A549 (cell line): ENCODE results near the gene CLPTM1. TPM values are rescaled to one million over a fixed set of nuclear protein-coding genes. Genes with fewer than 3 reads are reported as not detected.

Source experiments
- ATAC-seq, 2 experiments: fragments of 200-7000 bp in 1 of 2; fragments of >200 bp in 1 of 2; cut with Nextera tagmentation in 1 of 2; cut with Tn5 transposase in 1 of 2; 3 replicates each; pipeline versions ENCODE4 v1.8.0 to v1.9.1; 2018 to 2020; ENCODE audit warnings: mild to moderate bottlenecking in 1 of 2, moderate library complexity in 1 of 2
- CTCF ChIA-PET: fragments of 300-600 bp; sonication (Branson Sonifier 250); formaldehyde crosslinking; extraction: SDS; loops from one replicate; lab custom pipeline; 2021; ENCODE audit warnings: antibody characterized with exemption, inconsistent platforms; lab: Yijun Ruan, JAX
- POLR2A ChIA-PET: fragments of 350-600 bp; formaldehyde crosslinking; extraction: SDS; loops from one replicate; lab custom pipeline; 2021; ENCODE audit warnings: antibody characterized with exemption, inconsistent platforms; lab: Yijun Ruan, JAX
- DNase-seq, 2 experiments: peaks; one replicate each; pipeline versions ENCODE4 v3.0.0 to v3.0.0-alpha.2; 2011 to 2016; ENCODE audit warnings: low read depth in 1 of 2, low spot score in 1 of 2
- FAIRE-seq: peaks from 2 replicates; lab custom pipeline; 2011; peaks lifted over from hg19 to GRCh38; lab: Jason Lieb, UNC
- H3K27ac ChIP-seq, 2 experiments: fragments of >200 bp; sonication (Bioruptor Twin); formaldehyde crosslinking; 3 replicates each; pipeline ENCODE4 v1.5.1; 2016 to 2017
- H3K4me1 ChIP-seq: fragments of >200 bp; sonication (Bioruptor Twin); formaldehyde crosslinking; 3 replicates; pipeline ENCODE4 v1.6.1; 2016
- H3K4me2 ChIP-seq: fragments of >200 bp; sonication (Bioruptor Twin); formaldehyde crosslinking; 3 replicates; pipeline ENCODE4 v1.6.1; 2016
- H3K4me3 ChIP-seq: fragments of >200 bp; sonication (Bioruptor Twin); formaldehyde crosslinking; 3 replicates; pipeline ENCODE4 v1.5.1; 2016
- H3K9me3 ChIP-seq: fragments of >200 bp; sonication (Bioruptor Twin); formaldehyde crosslinking; 3 replicates; pipeline ENCODE4 v1.6.1; 2016
- BCL3 ChIP-seq: fragments of >200 bp; sonication (Bioruptor Twin); formaldehyde crosslinking; IDR thresholded peaks from 3 replicates; pipeline ENCODE4 v1.6.1; 2016
- CEBPB ChIP-seq, 2 experiments: fragments of >200 bp in 1 of 2; sonication (Bioruptor Twin) in 1 of 2; formaldehyde crosslinking in 1 of 2; IDR thresholded peaks; 2 replicates each; pipeline ENCODE4 v1.6.1; 2012 to 2016
- FOXS1 ChIP-seq: fragments of 250-450 bp; sonication (Bioruptor Pico); IDR thresholded peaks from 2 replicates; pipeline ENCODE4 v1.5.0; 2020; ENCODE audit warnings: mild to moderate bottlenecking, moderate library complexity
- JUNB ChIP-seq: fragments of >200 bp; sonication (Bioruptor Twin); formaldehyde crosslinking; IDR thresholded peaks from 2 replicates; pipeline ENCODE4 v1.6.1; 2016
- MAFK ChIP-seq: fragments of 450-650 bp; IDR thresholded peaks from 2 replicates; pipeline ENCODE4 v1.6.1; 2014; ENCODE audit not compliant: partially characterized antibody
- NFE2L2 ChIP-seq: fragments of 150-350 bp; conservative IDR thresholded peaks from 2 replicates; pipeline ENCODE4 v1.6.1; 2014; ENCODE audit warnings: low read length
- REST ChIP-seq: fragments of 200-600 bp; sonication (generic); IDR thresholded peaks from 2 replicates; pipeline ENCODE4 v1.6.1; 2016; ENCODE audit warnings: antibody characterized with exemption, mild to moderate bottlenecking, moderate library complexity
- WGBS: methylation state at CpG from one replicate; pipeline ENCODE4 v1.1.6; 2017; ENCODE audit errors: missing lambda C conversion rate; 5-methylcytosine and 5-hydroxymethylcytosine counted together
- polyA plus RNA-seq, 4 experiments: library from polyadenylated mRNA; depleted of rRNA in 3 of 4; stranded (reverse); fragments of >200 nt; fragmentation: RNase III in 1 of 4; extraction: RNeasy Plus Mini Kit Qiagen cat#74134 plus additional on column Dnase treatment in 1 of 4; gene quantifications; 2 replicates in 3 of 4; 3 replicates in 1 of 4; pipeline ENCODE4 v1.2.3, GENCODE V29; 2011 to 2017

CLPTM1 gene
- polyA plus RNA-seq, 2 of the 4 experiments (the other 2 are of a cell fraction), result 99.3 to 188 TPM

GRCh38 chr19:44931541-44931940, 23.6 kb upstream of the CLPTM1 start (continued):
- no peak for TF ChIP-seq REST
- TF ChIP-seq, all 56 proteins: peak for 0

- ChIA-PET CTCF (interaction anchor here (0.6 to 3.9 kb wide), 5 partner anchors 12 to 285 kb away, joined by 3 to 19 read pairs (median 3); partner anchors contain the start of gene NECTIN2), POLR2A (no interaction called here)
- WGBS, result 87% methylated on average over 5 of the region's 5 CpGs
- no peak overlapping the region for H3K4me2 ChIP-seq
- ATAC-seq, result no peak
- H3K4me1 ChIP-seq, result no peaks in the 10 kb centered on the region
- H3K27ac ChIP-seq, result no peak overlapping the region
- no peaks in the 10 kb centered on the region for H3K9me3 ChIP-seq
- TF ChIP-seq CEBPB (IDR thresholded peaks at IDR 0.05) (peak in 1 of 2 experiments; percentile 56; a peak in 1 of 4 replicates), JUNB (no peak)
- no peak for FAIRE-seq
- H3K4me3 ChIP-seq, result no peak overlapping the region
- DNase-seq, result no peak
These were observed 15.5 kb upstream of the CLPTM1 start for GRCh38 chr19:44939668-44940067.

GRCh38 chr19:44942067-44942571, 13.1 kb upstream of the CLPTM1 start, which contains the start of gene APOC4:
APOC4 (plus strand) TSS chr19:44942237; CDS start chr19:44942278, 41 bp downstream.
- TF ChIP-seq BCL3 (no peak), NFE2L2 (no peak), REST (no peak), MAFK (no peak)
- CTCF ChIA-PET, result interaction anchor here (0.6 to 1.0 kb wide), 3 partner anchors 10 to 138 kb away, joined by 3 to 7 read pairs (median 3); no protein-coding TSS in a partner anchor
- DNase-seq (no peak), ATAC-seq (peak in 1 of 2 experiments; percentile 35; a peak in 1 of 6 replicates), FAIRE-seq (no peak)
- H3K4me2 ChIP-seq, result no peak within 1 kb of the TSS
- no peaks in the 10 kb centered on the region for H3K4me1 ChIP-seq
- H3K27ac ChIP-seq, result no peak within 1 kb of the TSS
- 86% methylated on average over 13 of the region's 14 CpGs for WGBS
- no peak within 1 kb of the TSS for H3K4me3 ChIP-seq
- POLR2A ChIA-PET, result no interaction called here
- H3K9me3 ChIP-seq, result no peaks in the 10 kb centered on the region

- H3K9me3 ChIP-seq, result no peaks in the 10 kb centered on the region
- POLR2A ChIA-PET, result interaction anchor here (0.5 kb wide), 1 partner anchor 46 kb away, joined by 7 read pairs; no protein-coding TSS in a partner anchor
- no peak for TF ChIP-seq FOXS1 (CRISPR knock-in tag)
- no peak for TF ChIP-seq BCL3
- TF ChIP-seq, all 56 proteins: peak for 0
- Histone ChIP-seq H3K4me3 (no peak overlapping the region), H3K4me1 (no peaks in the 10 kb centered on the region), H3K4me2 (no peak overlapping the region), H3K27ac (no peak overlapping the region)
- FAIRE-seq (no peak), DNase-seq (no peak), ATAC-seq (peak in 1 of 2 experiments; percentile 29; a peak in 3 of 6 replicates)
- WGBS, result 73% methylated on average over 10 of the region's 10 CpGs
- CTCF ChIA-PET, result interaction anchor here (0.7 to 4.1 kb wide), 2 partner anchors 8 to 40 kb away, joined by 3 to 25 read pairs; partner anchors contain the start of gene APOE
These were observed 11.4 kb upstream of the CLPTM1 start for GRCh38 chr19:44943801-44944249.
